Measurements from ENCODE around the gene PDE4D.

Gene PDE4D

DNA sequence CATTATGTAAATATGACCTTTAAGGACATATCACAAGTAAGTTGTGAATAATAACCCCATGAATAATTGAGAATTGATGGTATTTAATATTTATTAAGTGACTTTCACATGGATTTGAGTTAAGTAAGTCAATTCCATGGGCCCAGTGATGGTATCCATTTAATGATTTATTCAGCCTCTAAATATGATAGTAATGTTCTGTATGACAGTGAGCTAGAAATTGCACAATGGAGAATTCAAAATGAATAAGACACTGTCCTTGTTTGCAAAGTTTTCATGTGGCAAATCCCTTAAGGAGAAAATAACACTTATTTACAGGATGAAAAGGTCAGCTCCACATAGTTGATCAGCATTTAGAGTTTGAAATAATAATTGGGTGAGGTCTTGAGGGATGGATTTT, 160.7 kb downstream of the PDE4D start:
- TF ChIP-seq, protein P1, sequence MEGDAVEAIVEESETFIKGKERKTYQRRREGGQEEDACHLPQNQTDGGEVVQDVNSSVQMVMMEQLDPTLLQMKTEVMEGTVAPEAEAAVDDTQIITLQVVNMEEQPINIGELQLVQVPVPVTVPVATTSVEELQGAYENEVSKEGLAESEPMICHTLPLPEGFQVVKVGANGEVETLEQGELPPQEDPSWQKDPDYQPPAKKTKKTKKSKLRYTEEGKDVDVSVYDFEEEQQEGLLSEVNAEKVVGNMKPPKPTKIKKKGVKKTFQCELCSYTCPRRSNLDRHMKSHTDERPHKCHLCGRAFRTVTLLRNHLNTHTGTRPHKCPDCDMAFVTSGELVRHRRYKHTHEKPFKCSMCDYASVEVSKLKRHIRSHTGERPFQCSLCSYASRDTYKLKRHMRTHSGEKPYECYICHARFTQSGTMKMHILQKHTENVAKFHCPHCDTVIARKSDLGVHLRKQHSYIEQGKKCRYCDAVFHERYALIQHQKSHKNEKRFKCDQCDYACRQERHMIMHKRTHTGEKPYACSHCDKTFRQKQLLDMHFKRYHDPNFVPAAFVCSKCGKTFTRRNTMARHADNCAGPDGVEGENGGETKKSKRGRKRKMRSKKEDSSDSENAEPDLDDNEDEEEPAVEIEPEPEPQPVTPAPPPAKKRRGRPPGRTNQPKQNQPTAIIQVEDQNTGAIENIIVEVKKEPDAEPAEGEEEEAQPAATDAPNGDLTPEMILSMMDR (conservative IDR thresholded peaks at IDR 0.05; ENCODE audit: low read depth, low read length): no peak
- no peak overlapping the region for H3K4me3 ChIP-seq (ENCODE audit: low read depth, low read length)
- DNase-seq (ENCODE audit: low read depth): peak; percentile 24

DNA sequence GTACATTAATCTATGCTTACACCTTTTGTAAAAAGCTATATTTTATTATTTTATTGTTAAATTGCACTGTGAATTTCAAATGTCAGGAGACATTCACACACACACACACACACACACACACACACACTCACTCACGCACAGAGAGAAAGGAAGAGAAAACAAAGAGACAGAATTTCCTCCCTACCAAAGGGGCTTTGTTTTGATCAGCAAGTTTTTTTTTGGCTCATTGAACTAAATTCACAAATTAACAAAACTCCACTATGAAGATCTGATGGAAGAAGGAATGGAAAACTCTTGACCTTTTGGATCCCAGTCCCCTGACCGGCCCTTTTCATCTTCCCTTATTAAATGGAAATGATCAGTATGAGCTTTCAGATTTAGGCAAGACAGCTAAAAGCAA, 161.2 kb downstream of the PDE4D start:
- no peak overlapping the region for H3K4me3 ChIP-seq (ENCODE audit: low read depth, low read length)
- no peak for DNase-seq (ENCODE audit: low read depth)
- TF ChIP-seq, protein P1 (conservative IDR thresholded peaks at IDR 0.05; ENCODE audit: low read depth, low read length): no peak

DNA sequence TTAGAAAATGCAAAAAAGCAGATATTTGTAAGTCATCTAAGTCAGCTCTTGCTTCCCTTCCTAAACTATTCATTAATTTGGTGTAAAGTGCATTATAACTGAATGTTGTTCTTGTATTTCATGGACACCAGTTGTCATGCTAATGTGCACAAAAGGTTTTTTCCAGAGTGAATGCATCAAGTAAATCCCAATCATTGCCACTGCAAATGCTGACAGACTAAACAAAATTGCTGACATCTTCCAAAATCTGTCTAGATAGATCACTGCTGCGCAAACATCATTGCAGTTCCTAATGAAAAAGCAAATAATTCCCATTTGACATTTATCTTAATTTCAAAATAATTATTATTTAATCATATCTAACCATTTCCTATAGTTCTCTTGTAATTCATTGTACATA, 161.7 kb downstream of the PDE4D start:
- H3K4me3 ChIP-seq (ENCODE audit: low read depth, low read length): no peak overlapping the region
- DNase-seq (ENCODE audit: low read depth): no peak
- TF ChIP-seq, protein P1 (conservative IDR thresholded peaks at IDR 0.05; ENCODE audit: low read depth, low read length): no peak

DNA sequence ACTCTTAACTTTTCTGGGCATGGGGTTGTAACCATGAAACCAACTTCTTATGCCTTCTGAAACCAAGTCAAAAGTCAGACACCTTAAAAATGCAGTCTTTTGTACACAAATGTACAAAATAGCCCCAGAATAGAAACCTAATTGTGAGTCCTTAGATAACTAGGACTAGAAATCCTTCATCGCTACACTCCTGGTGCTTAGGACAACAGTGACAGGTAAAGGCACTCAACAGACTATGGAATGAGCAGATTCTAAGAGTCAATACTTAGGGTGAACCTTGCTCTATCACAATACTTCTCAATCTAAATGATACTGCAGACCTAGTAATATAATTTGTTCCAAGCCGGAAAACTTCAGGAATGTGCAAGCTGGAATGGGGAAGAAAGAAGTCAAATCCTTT, 163.7 kb downstream of the PDE4D start:
- TF ChIP-seq, protein P1 (conservative IDR thresholded peaks at IDR 0.05; ENCODE audit: low read depth, low read length): no peak
- DNase-seq (ENCODE audit: low read depth): no peak
- no peak overlapping the region for H3K4me3 ChIP-seq (ENCODE audit: low read depth, low read length)

DNA sequence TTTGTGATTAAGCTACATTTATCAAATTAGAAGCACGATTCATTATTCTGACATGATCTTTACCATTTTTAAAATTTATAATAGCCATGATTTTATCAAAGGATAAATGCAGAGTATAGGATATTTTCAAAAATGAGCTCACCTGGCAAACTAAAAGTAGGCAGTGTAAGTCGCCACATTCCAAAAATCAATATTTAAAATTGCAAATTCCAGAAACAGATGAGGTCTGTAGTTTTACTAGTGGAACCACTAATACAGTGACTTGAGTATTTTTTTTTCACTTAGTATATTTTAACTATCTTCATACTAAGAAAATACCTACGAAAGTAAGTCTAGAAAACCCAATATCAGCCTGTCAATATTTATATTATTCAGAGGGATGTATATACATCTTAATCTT, 164.2 kb downstream of the PDE4D start:
- DNase-seq (ENCODE audit: low read depth): no peak
- TF ChIP-seq, protein P1 (conservative IDR thresholded peaks at IDR 0.05; ENCODE audit: low read depth, low read length): no peak
- no peak overlapping the region for H3K4me3 ChIP-seq (ENCODE audit: low read depth, low read length)

DNA sequence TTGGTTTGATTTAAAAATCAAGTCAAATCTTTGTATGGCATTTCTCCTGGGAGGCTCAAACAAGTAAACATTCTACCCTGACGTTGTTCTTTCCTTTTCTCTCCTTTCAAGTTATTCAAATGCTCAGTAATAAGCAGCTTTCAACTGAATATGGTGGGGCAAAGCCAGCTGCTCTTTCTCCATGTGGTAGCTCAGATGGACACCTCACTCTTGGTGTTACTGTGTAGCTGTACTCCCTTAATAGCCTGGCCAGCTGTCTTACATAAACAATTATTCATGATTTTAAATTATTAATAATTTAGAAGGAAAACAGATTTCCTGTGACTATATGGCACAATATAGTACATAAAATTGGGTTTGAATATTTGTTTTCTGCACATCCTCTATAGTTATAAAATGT, 165.2 kb downstream of the PDE4D start:
- H3K4me3 ChIP-seq (ENCODE audit: low read depth, low read length): no peak overlapping the region
- TF ChIP-seq, protein P1 (conservative IDR thresholded peaks at IDR 0.05; ENCODE audit: low read depth, low read length): no peak
- DNase-seq (ENCODE audit: low read depth): no peak

DNA sequence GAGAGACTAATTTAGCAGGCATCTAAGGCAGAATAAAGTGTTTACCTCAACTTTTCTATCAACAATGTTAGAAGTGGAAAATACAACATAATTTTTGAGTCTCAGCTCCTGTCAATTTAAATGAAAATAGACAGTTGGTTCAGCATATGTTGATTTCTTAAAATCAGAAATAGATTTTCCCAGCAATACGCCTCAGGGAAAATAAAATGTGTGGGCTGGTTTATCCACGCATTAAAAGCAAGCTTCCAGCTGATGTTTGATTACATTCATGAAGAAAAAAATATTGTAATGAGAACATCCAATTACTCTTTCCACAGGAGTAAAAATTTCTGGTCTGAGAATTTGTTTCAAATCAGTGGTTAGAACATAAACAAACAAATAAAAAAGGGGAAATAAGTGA, 166.3 kb downstream of the PDE4D start:
- DNase-seq (ENCODE audit: low read depth): no peak
- H3K4me3 ChIP-seq (ENCODE audit: low read depth, low read length): no peak overlapping the region
- TF ChIP-seq, protein P1 (conservative IDR thresholded peaks at IDR 0.05; ENCODE audit: low read depth, low read length): no peak
